PFSK-1 (cell line): Measurements from ENCODE around the gene ATP6V0A1.

Source experiments
- FOXP2 ChIP-seq: optimal IDR thresholded peaks from 2 replicates; pipeline ENCODE3; 2011; ENCODE audit warnings: borderline replicate concordance, control low read depth, inconsistent platforms; ENCODE audit not compliant: insufficient read depth; ENCODE audit errors: extremely low read length, extremely low read depth
- POLR2AphosphoS5 ChIP-seq: IDR thresholded peaks from 2 replicates; pipeline ENCODE4 v1.6.1; 2012; ENCODE audit warnings: low read depth, mild to moderate bottlenecking, control low read depth, low read length, moderate library complexity
- REST ChIP-seq, 2 experiments: IDR thresholded peaks; 2 replicates each; pipeline versions ENCODE4 v1.6.1 to v1.8.0; 2011 to 2012; ENCODE audit warnings: low read depth in 2 of 2, low read length in 2 of 2, control low read depth in 1 of 2, inconsistent platforms in 1 of 2, mild to moderate bottlenecking in 1 of 2, moderate library complexity in 1 of 2; ENCODE audit not compliant: insufficient read depth in 1 of 2
- SIN3A ChIP-seq: IDR thresholded peaks from 2 replicates; pipeline ENCODE4 v1.6.1; 2012; ENCODE audit warnings: mild to moderate bottlenecking, low read length, moderate library complexity, borderline replicate concordance; ENCODE audit not compliant: insufficient read depth

- TF ChIP-seq REST (IDR thresholded peaks at IDR 0.05; ENCODE audit: insufficient read depth in 1 of 2, low read depth in 2 of 2, low read length in 2 of 2) (no peak), SIN3A (no peak), FOXP2 (no peak), POLR2AphosphoS5 (no peak)
Measured at GRCh38 chr17:42421507-42422338, 37.0 kb upstream of the ATP6V0A1 start.
